Keratinocyte (primary cell): ENCODE results near the gene PTK7. TPM values are rescaled to one million over a fixed set of nuclear protein-coding genes. Genes with fewer than 3 reads are reported as not detected.
A peak's percentile ranks its signal among the peaks of the same experiment; 100 is the strongest.

Source experiments
- DNase-seq: peaks from one replicate; pipeline ENCODE4 v3.0.0-alpha.2; 2011; ENCODE audit warnings: low read depth, missing footprints, low spot score
- FAIRE-seq: peaks from 2 replicates; lab custom pipeline; 2011; peaks lifted over from hg19 to GRCh38; lab: Jason Lieb, UNC
- H2AFZ ChIP-seq: 2 replicates; pipeline ENCODE4 v1.6.0; 2012; ENCODE audit warnings: low read length, control low read depth, inconsistent platforms; ENCODE audit not compliant: control insufficient read depth
- H3K27ac ChIP-seq: 2 replicates; pipeline ENCODE4 v1.5.1; 2011; ENCODE audit warnings: low read length; ENCODE audit not compliant: control insufficient read depth, insufficient read depth
- H3K27me3 ChIP-seq: 3 replicates; pipeline ENCODE4 v1.6.0; 2011; ENCODE audit warnings: low read length; ENCODE audit not compliant: control insufficient read depth, insufficient read depth; ENCODE audit errors: extremely low read depth
- H3K36me3 ChIP-seq, 2 experiments: 2 replicates in 1 of 2; 3 replicates in 1 of 2; pipeline ENCODE4 v1.5.1; 2011; ENCODE audit warnings: low read length in 2 of 2, mild to moderate bottlenecking in 1 of 2; ENCODE audit not compliant: control insufficient read depth in 2 of 2, insufficient read depth in 2 of 2; ENCODE audit errors: extremely low read depth in 1 of 2
- H3K4me1 ChIP-seq: 3 replicates; pipeline ENCODE4 v1.5.1; 2011; ENCODE audit warnings: low read length; ENCODE audit not compliant: control insufficient read depth, insufficient read depth; ENCODE audit errors: extremely low read depth
- H3K4me2 ChIP-seq: 3 replicates; pipeline ENCODE4 v1.6.0; 2011; ENCODE audit warnings: low read depth, low read length; ENCODE audit not compliant: control insufficient read depth, insufficient read depth; ENCODE audit errors: extremely low read depth
- H3K4me3 ChIP-seq, 3 experiments: fragments of 200-600 bp in 1 of 3; sonication (generic) in 1 of 3; 2 replicates in 2 of 3; 3 replicates in 1 of 3; pipeline ENCODE4 v1.5.1; 2011 to 2016; ENCODE audit warnings: low read length in 3 of 3, mild to moderate bottlenecking in 3 of 3, control low read depth in 2 of 3, inconsistent platforms in 1 of 3, low read depth in 1 of 3, mixed read lengths in 1 of 3, mixed run types in 1 of 3, moderate library complexity in 1 of 3; ENCODE audit not compliant: control insufficient read depth in 2 of 3, insufficient read depth in 2 of 3; ENCODE audit errors: extremely low read depth in 1 of 3
- H3K79me2 ChIP-seq: 2 replicates; pipeline ENCODE4 v1.6.0; 2012; ENCODE audit warnings: low read length; ENCODE audit not compliant: control insufficient read depth, insufficient read depth
- H3K9ac ChIP-seq: 3 replicates; pipeline ENCODE4 v1.6.0; 2011; ENCODE audit warnings: low read length; ENCODE audit not compliant: control insufficient read depth, insufficient read depth; ENCODE audit errors: extremely low read depth
- H3K9me1 ChIP-seq: 3 replicates; pipeline ENCODE4 v1.6.0; 2011; ENCODE audit warnings: low read length; ENCODE audit not compliant: control insufficient read depth, insufficient read depth; ENCODE audit errors: extremely low read depth
- H3K9me3 ChIP-seq: 2 replicates; pipeline ENCODE4 v1.5.1; 2012; ENCODE audit warnings: low read depth, low read length; ENCODE audit not compliant: control insufficient read depth
- H4K20me1 ChIP-seq: 3 replicates; pipeline ENCODE4 v1.6.0; 2011; ENCODE audit warnings: low read length; ENCODE audit not compliant: control insufficient read depth, insufficient read depth; ENCODE audit errors: extremely low read depth
- EZH2 ChIP-seq: IDR thresholded peaks from one replicate; pipeline ENCODE4 v1.6.1; 2012; ENCODE audit warnings: inconsistent platforms, mild to moderate bottlenecking, low read length, moderate library complexity
- dilution Hi-C: fragments of 300-500 bp; cut with MboI; formaldehyde crosslinking; loops from one replicate; pipeline ENCODE4 v1.7.0; 2020; ENCODE audit warnings: low sequenced_read_pairs; ENCODE audit not compliant: extremely low pct_ligation_motif_present
- polyA plus RNA-seq, 5 experiments: library from polyadenylated mRNA; depleted of rRNA in 3 of 5; stranded (reverse) in 3 of 5; stranded (forward) in 1 of 5; unstranded in 1 of 5; fragments of >200 nt; gene quantifications; 1 replicate in 1 of 5; 2 replicates in 3 of 5; 3 replicates in 1 of 5; pipeline versions ENCODE4 v1.2.1 to v1.2.3, GENCODE V29; 2011 to 2012; ENCODE audit warnings: missing spikeins in 2 of 5, low read depth in 1 of 5, low replicate concordance in 1 of 5
- TF ChIP-seq, protein P1 (sequence below), 3 experiments: IDR thresholded peaks in 1 of 3; conservative IDR thresholded peaks in 1 of 3; optimal IDR thresholded peaks in 1 of 3; 2 replicates in 2 of 3; 3 replicates in 1 of 3; pipeline versions ENCODE3 to v1.5.1; 2011; ENCODE audit warnings: low read length in 3 of 3, mild to moderate bottlenecking in 3 of 3, moderate library complexity in 2 of 3, control low read depth in 1 of 3, inconsistent platforms in 1 of 3; ENCODE audit not compliant: insufficient read depth in 2 of 3; ENCODE audit errors: extremely low read depth in 1 of 3

The PTK7 gene
- polyA plus RNA-seq, 1 donor (not counting 4 experiments of a cell fraction or from before 2014, with no cell fraction given) = 58.8 TPM

DNA sequence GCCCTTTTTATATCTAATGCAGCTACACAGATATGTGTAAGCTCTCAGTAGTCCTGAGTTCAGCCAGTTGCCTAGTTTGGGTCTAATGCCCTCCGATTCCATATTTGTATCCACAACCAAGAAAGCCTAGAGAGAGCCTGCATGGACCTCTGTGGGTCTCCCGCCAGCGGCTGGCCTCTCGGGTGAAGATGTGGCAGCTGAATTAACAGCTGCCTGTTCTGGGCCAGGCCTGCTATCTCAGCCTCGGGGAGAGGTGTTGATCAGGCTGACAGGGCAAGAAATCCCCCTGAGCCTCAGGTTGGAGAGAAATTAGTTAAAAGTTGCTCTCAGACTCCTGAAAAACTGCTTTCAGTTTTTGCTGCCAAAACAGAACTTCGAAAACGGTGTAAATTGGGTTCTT lies 19.8 kb downstream of the PTK7 start:
- H3K4me2 ChIP-seq = peak overlapping the region; percentile 98
- peak overlapping the region; percentile 87 for H3K9ac ChIP-seq
- H3K4me3 ChIP-seq = peak overlapping the region; percentile 27 to 76 (median 67)
- H3K79me2 ChIP-seq = peaks cover 76% of the 10 kb centered on the region
- H3K9me1 ChIP-seq = no peaks in the 10 kb centered on the region
- TF ChIP-seq EZH2 = no peak
- TF ChIP-seq, protein P1, sequence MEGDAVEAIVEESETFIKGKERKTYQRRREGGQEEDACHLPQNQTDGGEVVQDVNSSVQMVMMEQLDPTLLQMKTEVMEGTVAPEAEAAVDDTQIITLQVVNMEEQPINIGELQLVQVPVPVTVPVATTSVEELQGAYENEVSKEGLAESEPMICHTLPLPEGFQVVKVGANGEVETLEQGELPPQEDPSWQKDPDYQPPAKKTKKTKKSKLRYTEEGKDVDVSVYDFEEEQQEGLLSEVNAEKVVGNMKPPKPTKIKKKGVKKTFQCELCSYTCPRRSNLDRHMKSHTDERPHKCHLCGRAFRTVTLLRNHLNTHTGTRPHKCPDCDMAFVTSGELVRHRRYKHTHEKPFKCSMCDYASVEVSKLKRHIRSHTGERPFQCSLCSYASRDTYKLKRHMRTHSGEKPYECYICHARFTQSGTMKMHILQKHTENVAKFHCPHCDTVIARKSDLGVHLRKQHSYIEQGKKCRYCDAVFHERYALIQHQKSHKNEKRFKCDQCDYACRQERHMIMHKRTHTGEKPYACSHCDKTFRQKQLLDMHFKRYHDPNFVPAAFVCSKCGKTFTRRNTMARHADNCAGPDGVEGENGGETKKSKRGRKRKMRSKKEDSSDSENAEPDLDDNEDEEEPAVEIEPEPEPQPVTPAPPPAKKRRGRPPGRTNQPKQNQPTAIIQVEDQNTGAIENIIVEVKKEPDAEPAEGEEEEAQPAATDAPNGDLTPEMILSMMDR (optimal IDR thresholded peaks at IDR 0.05 in 1 of 3, IDR thresholded peaks at IDR 0.05 in 1 of 3, conservative IDR thresholded peaks at IDR 0.05 in 1 of 3; ENCODE audit: extremely low read depth in 1 of 3, insufficient read depth in 2 of 3, low read length in 3 of 3) = no peak
- H3K9me3 ChIP-seq = no peaks in the 10 kb centered on the region
- no peak for FAIRE-seq
- peaks cover 55% of the 10 kb centered on the region for H3K4me1 ChIP-seq
- peaks cover 0 to 5% of the 10 kb centered on the region in 2 experiments for H3K36me3 ChIP-seq
- no peak overlapping the region for H2AFZ ChIP-seq
- dilution Hi-C loops = no loop called here
- DNase-seq = no peak
- H3K27me3 ChIP-seq = no peaks in the 10 kb centered on the region
- peak overlapping the region; percentile 83 for H3K27ac ChIP-seq
- no peaks in the 10 kb centered on the region for H4K20me1 ChIP-seq

GRCh38 chr6:43096451-43097097 lies 20.5 kb downstream of the PTK7 start:
- dilution Hi-C loops = no loop called here
- peak overlapping the region; percentile 87 for H3K9ac ChIP-seq

More at GRCh38 chr6:43096451-43097097, 20.5 kb downstream of the PTK7 start:
- TF ChIP-seq, protein P1 (optimal IDR thresholded peaks at IDR 0.05 in 1 of 3, IDR thresholded peaks at IDR 0.05 in 1 of 3, conservative IDR thresholded peaks at IDR 0.05 in 1 of 3; ENCODE audit: extremely low read depth in 1 of 3, insufficient read depth in 2 of 3, low read length in 3 of 3) = no peak
- no peak for TF ChIP-seq EZH2
- Histone ChIP-seq H3K4me1 (peaks cover 49% of the 10 kb centered on the region), H3K4me2 (peak overlapping the region; percentile 98), H3K79me2 (peaks cover 72% of the 10 kb centered on the region), H3K9me1 (no peaks in the 10 kb centered on the region), H4K20me1 (no peaks in the 10 kb centered on the region), H3K9me3 (no peaks in the 10 kb centered on the region), H3K27me3 (no peaks in the 10 kb centered on the region), H3K27ac (peak overlapping the region; percentile 83), H3K4me3 (peak overlapping the region; percentile 27 to 76 (median 67)), H2AFZ (no peak overlapping the region), H3K36me3 (peaks cover 0 to 5% of the 10 kb centered on the region in 2 experiments)
- peak; percentile 76 for DNase-seq
- peak; percentile 79 for FAIRE-seq
